Gastrocnemius medialis (tissue), 4 donors: Measurements from ENCODE around the gene GPR183. TPM values are rescaled to one million over a fixed set of nuclear protein-coding genes. Genes with fewer than 3 reads are reported as not detected.

Source experiments
- ATAC-seq, 2 donors: fragments of 150-250 bp; one replicate each; pipeline ENCODE4 v1.9.1; 2016
- DNase-seq, 2 donors: peaks; one replicate each; pipeline ENCODE4 v3.0.0-alpha.2; 2019
- H3K27ac ChIP-seq, 4 donors: fragments of 200-600 bp; sonication (generic); 1 replicate in 1 of 4; 2 replicates in 3 of 4; pipeline ENCODE4 v1.5.1; 2016 to 2018; ENCODE audit warnings: mild to moderate bottlenecking in 2 of 4, moderate library complexity in 1 of 4
- H3K27me3 ChIP-seq, 3 donors: fragments of 200-600 bp; sonication (generic) in 2 of 3; 1 replicate in 1 of 3; 2 replicates in 2 of 3; pipeline versions ENCODE4 v1.5.1 to v1.6.0; 2016 to 2019; ENCODE audit warnings: mild to moderate bottlenecking in 1 of 3, moderate library complexity in 1 of 3
- H3K36me3 ChIP-seq, 2 donors: fragments of 200-600 bp; sonication (generic) in 1 of 2; one replicate each; pipeline ENCODE4 v1.5.1; 2017 to 2018
- H3K4me1 ChIP-seq, 2 donors: fragments of 200-600 bp; sonication (generic) in 1 of 2; one replicate each; pipeline ENCODE4 v1.5.1; 2016 to 2017; ENCODE audit warnings: mild to moderate bottlenecking in 2 of 2
- H3K4me3 ChIP-seq, 4 donors: fragments of 200-600 bp; sonication (generic) in 3 of 4; 1 replicate in 1 of 4; 2 replicates in 3 of 4; pipeline ENCODE4 v1.5.1; 2016 to 2019; ENCODE audit warnings: mild to moderate bottlenecking in 2 of 4
- H3K9me3 ChIP-seq, 3 donors: fragments of 200-600 bp; sonication (generic) in 2 of 3; 1 replicate in 1 of 3; 2 replicates in 2 of 3; pipeline ENCODE4 v1.5.1; 2016 to 2019
- CTCF ChIP-seq, 5 experiments: fragments of 450-650 bp in 3 of 5; fragments of 200-600 bp in 2 of 5; sonication (generic) in 2 of 5; IDR thresholded peaks in 4 of 5; conservative IDR thresholded peaks in 1 of 5; 1 replicate in 4 of 5; 2 replicates in 1 of 5; pipeline ENCODE4 v1.5.1; 2016 to 2019; ENCODE audit warnings: antibody characterized with exemption in 5 of 5, mild to moderate bottlenecking in 3 of 5, moderate library complexity in 3 of 5
- POLR2A ChIP-seq, 2 donors: fragments of 450-650 bp; IDR thresholded peaks; one replicate each; pipeline ENCODE4 v1.6.1; 2017; ENCODE audit warnings: antibody characterized with exemption in 2 of 2, mild to moderate bottlenecking in 2 of 2, moderate library complexity in 2 of 2
- in situ Hi-C, 4 donors: fragments of 200-750 bp; cut with MboI; loops; one replicate each; pipeline versions ENCODE4 v1.15.0 to v1.8.0; 2017; ENCODE audit warnings: low sequenced_read_pairs in 4 of 4
- intact Hi-C: fragments of 100-400 bp; cut with DNase I; formaldehyde crosslinking; loops from one replicate; pipeline ENCODE4 v1.15.1; 2023; ENCODE audit warnings: low total_unique reads
- total RNA-seq, 4 donors: library from RNA; depleted of rRNA; stranded (reverse); fragments of >200 nt; gene quantifications; one replicate each; pipeline versions ENCODE4 v1.1.0 to v1.2.3, GENCODE V29; 2016

Gene GPR183
- total RNA-seq, 4 donors from 2014 or later, result 0.49 to 3.4 (median 2.5) TPM

- DNase-seq (no peak), ATAC-seq (peak in 1 of 2 donors; percentile 48)
- Histone ChIP-seq H3K4me3 (no peak overlapping the region), H3K9me3 (no peaks in the 10 kb centered on the region), H3K27me3 (no peaks in the 10 kb centered on the region), H3K36me3 (peaks cover 0 to 14% of the 10 kb centered on the region in 2 donors), H3K4me1 (peaks cover 5 to 6% of the 10 kb centered on the region in 2 donors), H3K27ac (peak overlapping the region in 3 of 4 donors; percentile 2 to 23 (median 18))
- in situ Hi-C loops, result no loop called here
- no peak for TF ChIP-seq CTCF (IDR thresholded peaks at IDR 0.05 in 4 of 5, conservative IDR thresholded peaks at IDR 0.05 in 1 of 5)
- TF ChIP-seq POLR2A (IDR thresholded peaks at IDR 0.05), result no peak
- intact Hi-C loops, result no loop called here
These were observed 15.3 kb upstream of the GPR183 start for GRCh38 chr13:99322297-99323103.

GRCh38 chr13:99321709-99322108, 14.5 kb upstream of the GPR183 start:
- in situ Hi-C loops, result no loop called here
- TF ChIP-seq CTCF (IDR thresholded peaks at IDR 0.05 in 4 of 5, conservative IDR thresholded peaks at IDR 0.05 in 1 of 5) (no peak), POLR2A (IDR thresholded peaks at IDR 0.05) (no peak)
- intact Hi-C loops, result no loop called here
- peaks cover 0 to 14% of the 10 kb centered on the region in 2 donors for H3K36me3 ChIP-seq
- peak overlapping the region in 1 of 4 donors; percentile 1 for H3K27ac ChIP-seq
- no peak overlapping the region for H3K4me3 ChIP-seq
- H3K9me3 ChIP-seq, result no peaks in the 10 kb centered on the region
- H3K4me1 ChIP-seq, result peaks cover 5 to 6% of the 10 kb centered on the region in 2 donors
- ATAC-seq (no peak), DNase-seq (no peak)
- H3K27me3 ChIP-seq, result no peaks in the 10 kb centered on the region

GRCh38 chr13:99320693-99321481, 13.7 kb upstream of the GPR183 start:
- peaks cover 0 to 14% of the 10 kb centered on the region in 2 donors for H3K36me3 ChIP-seq
- H3K9me3 ChIP-seq, result no peaks in the 10 kb centered on the region
- no peaks in the 10 kb centered on the region for H3K27me3 ChIP-seq
- H3K4me1 ChIP-seq, result peaks cover 5 to 6% of the 10 kb centered on the region in 2 donors
- ATAC-seq (peak in 1 of 2 donors; percentile 8), DNase-seq (no peak)
- in situ Hi-C loops (no loop called here), intact Hi-C loops (no loop called here)
- TF ChIP-seq CTCF (IDR thresholded peaks at IDR 0.05 in 4 of 5, conservative IDR thresholded peaks at IDR 0.05 in 1 of 5) (no peak), POLR2A (IDR thresholded peaks at IDR 0.05) (no peak)
- peak overlapping the region in 2 of 4 donors; percentile 8 to 31 for H3K27ac ChIP-seq
- H3K4me3 ChIP-seq, result no peak overlapping the region

- ATAC-seq (no peak), DNase-seq (peak in 1 of 2 donors; percentile 32)
- H3K4me1 ChIP-seq, result peaks cover 14 to 21% of the 10 kb centered on the region in 2 donors
- no peaks in the 10 kb centered on the region for H3K9me3 ChIP-seq
- H3K27me3 ChIP-seq, result no peaks in the 10 kb centered on the region
- in situ Hi-C loops, result no loop called here
- H3K36me3 ChIP-seq, result peaks cover 0 to 14% of the 10 kb centered on the region in 2 donors
- peak overlapping the region in 3 of 4 donors; percentile 3 to 24 (median 4) for H3K27ac ChIP-seq
- TF ChIP-seq CTCF (IDR thresholded peaks at IDR 0.05 in 4 of 5, conservative IDR thresholded peaks at IDR 0.05 in 1 of 5), result no peak
- no peak for TF ChIP-seq POLR2A (IDR thresholded peaks at IDR 0.05)
- no peak overlapping the region for H3K4me3 ChIP-seq
- intact Hi-C loops, result loop anchor here (10.0 kb wide), 1 partner anchor 92 kb away; no protein-coding TSS in a partner anchor
These were observed 9.6 kb upstream of the GPR183 start for GRCh38 chr13:99316657-99317256.
